Stimulated activated CD4-positive, alpha-beta T cell treated with anti-CD3 and anti-CD28 coated beads, Interleukin-12 subunit alpha, Interleukin-12 subunit beta, amount 100 ng/mL, for 4 hours (primary cell): ENCODE results near the gene ACMSD.
"Not testable (repeated sequence)": the region's sequence is repeated elsewhere in the genome, so short reads cannot be mapped to it uniquely, and the experiment has no call there.

Experiments used
- DNase-seq: peaks from one replicate; pipeline ENCODE4 v3.0.0-alpha.2; 2020

ACMSD gene

GRCh38 chr2:134855709-134856108 is 17.3 kb downstream of the ACMSD start:
- no peak for DNase-seq

- no peak for DNase-seq
These were observed 19.8 kb downstream of the ACMSD start for GRCh38 chr2:134858245-134858644.

GRCh38 chr2:134861173-134861572 is 22.8 kb downstream of the ACMSD start:
- DNase-seq: no peak

GRCh38 chr2:134862069-134862468 is 23.7 kb downstream of the ACMSD start:
- DNase-seq: no peak

- no peak for DNase-seq
These were observed 24.3 kb downstream of the ACMSD start for GRCh38 chr2:134862674-134863073.

- no peak for DNase-seq
These were observed 25.0 kb downstream of the ACMSD start for GRCh38 chr2:134863446-134863845.

- no peak for DNase-seq
These were observed 26.8 kb downstream of the ACMSD start for GRCh38 chr2:134865067-134865787.

- no peak for DNase-seq
These were observed 28.2 kb downstream of the ACMSD start for GRCh38 chr2:134866498-134867099.

- DNase-seq: no peak
These were observed 31.7 kb downstream of the ACMSD start for GRCh38 chr2:134869946-134870736.

GRCh38 chr2:134873152-134873551 is 34.7 kb downstream of the ACMSD start:
- DNase-seq: no peak

- no peak for DNase-seq
These were observed 36.9 kb downstream of the ACMSD start for GRCh38 chr2:134875309-134875708.

- no peak for DNase-seq
These were observed 44.4 kb downstream of the ACMSD start for GRCh38 chr2:134882773-134883172.

- no peak for DNase-seq
These were observed 45.3 kb downstream of the ACMSD start for GRCh38 chr2:134883552-134884293.

GRCh38 chr2:134884435-134884834 is 46.0 kb downstream of the ACMSD start:
- no peak for DNase-seq

GRCh38 chr2:134892282-134893035 is 54.0 kb downstream of the ACMSD start:
- no peak for DNase-seq

GRCh38 chr2:134897932-134898331 is 59.5 kb downstream of the ACMSD start:
- no peak for DNase-seq

GRCh38 chr2:134899204-134899603 is 60.8 kb downstream of the ACMSD start:
- DNase-seq: no peak

GRCh38 chr2:134900151-134900550 is 61.7 kb downstream of the ACMSD start:
- no peak for DNase-seq

GRCh38 chr2:134903701-134904100 is 65.3 kb downstream of the ACMSD start:
- DNase-seq: not testable (repeated sequence)

GRCh38 chr2:134905168-134905567 is 66.8 kb downstream of the ACMSD start:
- DNase-seq: no peak

- no peak for DNase-seq
These were observed 68.3 kb downstream of the ACMSD start for GRCh38 chr2:134906726-134907125.

- DNase-seq: not testable (repeated sequence)
These were observed 69.2 kb downstream of the ACMSD start for GRCh38 chr2:134907441-134908116.
